DMS153 treated with DMSO at 0.1 percent for 48 hours (cell line): ENCODE results near the gene NCAPH2.
"Not testable (repeated sequence)": the region's sequence is repeated elsewhere in the genome, so short reads cannot be mapped to it uniquely, and the experiment has no call there.

ENCODE experiments used
- DNase-seq: peaks from one replicate; lab custom pipeline; 2025; ENCODE audit not compliant: unreplicated experiment; lab: John Stamatoyannopoulos, UW

Gene NCAPH2

GRCh38 chr22:50516891-50517290 lies 8.9 kb downstream of the NCAPH2 start:
- no peak for DNase-seq

GRCh38 chr22:50517495-50518260 lies 9.7 kb downstream of the NCAPH2 start:
- DNase-seq, result no peak

- no peak for DNase-seq
Observed at GRCh38 chr22:50518606-50519005, 10.6 kb downstream of the NCAPH2 start.

- no peak for DNase-seq
Observed at GRCh38 chr22:50519151-50519550, 11.1 kb downstream of the NCAPH2 start.

- DNase-seq, result not testable (repeated sequence)
Observed at GRCh38 chr22:50520184-50520583, 12.2 kb downstream of the NCAPH2 start.

GRCh38 chr22:50520826-50521453 lies 12.9 kb downstream of the NCAPH2 start:
- no peak for DNase-seq

- DNase-seq, result no peak
Observed at GRCh38 chr22:50521710-50522109, 13.7 kb downstream of the NCAPH2 start.

GRCh38 chr22:50522208-50522805 lies 14.3 kb downstream of the NCAPH2 start:
- DNase-seq, result no peak

GRCh38 chr22:50522806-50523438 lies 14.9 kb downstream of the NCAPH2 start:
- no peak for DNase-seq

- no peak for DNase-seq
Observed at GRCh38 chr22:50523458-50523805, 15.4 kb downstream of the NCAPH2 start.

GRCh38 chr22:50523806-50524675 lies 16.0 kb downstream of the NCAPH2 start:
- no peak for DNase-seq

- no peak for DNase-seq
Observed at GRCh38 chr22:50524676-50525103, 16.7 kb downstream of the NCAPH2 start.

- DNase-seq, result peak; percentile 93
Observed at GRCh38 chr22:50525104-50525857, 17.3 kb downstream of the NCAPH2 start, which contains the start of gene SCO2. SCO2 (minus strand) TSS chr22:50525598; CDS start chr22:50524411, 1,187 bp downstream.

- DNase-seq, result no peak
Observed at GRCh38 chr22:50525858-50526107, 17.8 kb downstream of the NCAPH2 start.

- peak; percentile 63 for DNase-seq
Observed at GRCh38 chr22:50526108-50526833, 18.2 kb downstream of the NCAPH2 start.

- DNase-seq, result peak; percentile 7
Observed at GRCh38 chr22:50526834-50527801, 19.1 kb downstream of the NCAPH2 start.

GRCh38 chr22:50527921-50528681 lies 20.1 kb downstream of the NCAPH2 start:
- no peak for DNase-seq
